HepG2 (cell line): ENCODE data around the gene APOA1. TPM values are rescaled to one million over a fixed set of nuclear protein-coding genes. Genes with fewer than 3 reads are reported as not detected.

Source experiments
- ATAC-seq: fragments of 200-7000 bp; cut with Tn5 transposase; 3 replicates; pipeline ENCODE4 v1.9.1; 2020; ENCODE audit warnings: mild to moderate bottlenecking, moderate library complexity
- BruUV-seq: library from RNA; stranded (reverse); fragments of 400-500 nt; replicated peaks from 2 replicates; lab custom pipeline; 2021; lab: Mats Ljungman, UMichigan
- CTCF ChIA-PET: fragments of 300-600 bp; formaldehyde crosslinking; extraction: SDS; loops from one replicate; lab custom pipeline; 2021; ENCODE audit warnings: low total read pairs, inconsistent platforms, low intra/inter-chr PET ratio; lab: Yijun Ruan, JAX
- POLR2A ChIA-PET: fragments of 350-600 bp; sonication (Branson Sonifier 250); formaldehyde crosslinking; loops from one replicate; lab custom pipeline; 2020; ENCODE audit warnings: antibody characterized with exemption, inconsistent platforms; lab: Yijun Ruan, JAX
- DNase-seq: peaks from one replicate; pipeline ENCODE4 v3.0.0-alpha.2; 2015; ENCODE audit warnings: low spot score
- FAIRE-seq: peaks from 3 replicates; lab custom pipeline; 2011; peaks lifted over from hg19 to GRCh38; lab: Jason Lieb, UNC
- H2AFZ ChIP-seq: one replicate; pipeline ENCODE4 v1.6.1; 2011; ENCODE audit warnings: low read length, inconsistent platforms
- H3K27ac ChIP-seq: fragments of 300-600 bp; 3 replicates; pipeline ENCODE4 v1.8.0; 2011; ENCODE audit warnings: mixed run types, mild to moderate bottlenecking, mixed read lengths, low read length, inconsistent platforms; ENCODE audit not compliant: insufficient read depth; ENCODE audit errors: extremely low read length
- H3K27me3 ChIP-seq, 2 experiments: fragments of 200-600 bp in 1 of 2; 2 replicates in 1 of 2; 3 replicates in 1 of 2; pipeline versions ENCODE4 v1.6.0 to v1.8.0; 2011; ENCODE audit warnings: low read length in 2 of 2, mild to moderate bottlenecking in 2 of 2, moderate library complexity in 2 of 2, inconsistent platforms in 1 of 2; ENCODE audit not compliant: insufficient read depth in 2 of 2, control insufficient read depth in 1 of 2
- H3K36me3 ChIP-seq, 2 experiments: fragments of 200-600 bp in 1 of 2; replicated peaks in 1 of 2; 2 replicates in 1 of 2; 3 replicates in 1 of 2; pipeline versions ENCODE4 v1.5.1 to v1.8.0; 2011; ENCODE audit warnings: low read length in 2 of 2, inconsistent platforms in 1 of 2; ENCODE audit not compliant: insufficient read depth in 2 of 2, control insufficient read depth in 1 of 2
- H3K4me1 ChIP-seq: 2 replicates; pipeline ENCODE4 v1.5.1; 2012; ENCODE audit warnings: low read length, inconsistent platforms; ENCODE audit not compliant: insufficient read depth
- H3K4me2 ChIP-seq: 2 replicates; pipeline ENCODE4 v1.6.0; 2011; ENCODE audit warnings: low read depth, low read length, inconsistent platforms
- H3K4me3 ChIP-seq, 3 experiments: fragments of 200-600 bp in 1 of 3; sonication (generic), shearing (Covaris generic) in 1 of 3; replicated peaks in 1 of 3; 2 replicates each; pipeline ENCODE4 v1.5.1; 2011 to 2016; ENCODE audit warnings: low read length in 3 of 3, inconsistent platforms in 2 of 3, low read depth in 2 of 3, mild to moderate bottlenecking in 2 of 3, control low read depth in 1 of 3, mixed read lengths in 1 of 3; ENCODE audit not compliant: insufficient read depth in 1 of 3
- H3K79me2 ChIP-seq: one replicate; pipeline ENCODE4 v1.6.1; 2011; ENCODE audit warnings: low read length, inconsistent platforms; ENCODE audit not compliant: insufficient read depth
- H3K9ac ChIP-seq: 2 replicates; pipeline ENCODE4 v1.6.0; 2011; ENCODE audit warnings: mild to moderate bottlenecking, low read depth, low read length, inconsistent platforms; ENCODE audit not compliant: insufficient read depth
- H3K9me3 ChIP-seq: 2 replicates; pipeline ENCODE4 v1.5.1; 2012; ENCODE audit warnings: mild to moderate bottlenecking, low read length
- H4K20me1 ChIP-seq: 2 replicates; pipeline ENCODE4 v1.6.0; 2011; ENCODE audit warnings: inconsistent platforms, mild to moderate bottlenecking, low read length, moderate library complexity; ENCODE audit not compliant: insufficient read depth
- CC2D1A ChIP-seq: sonication (generic); formaldehyde crosslinking; IDR thresholded peaks from 2 replicates; pipeline ENCODE4 v1.8.1; 2023; ENCODE audit warnings: mild to moderate bottlenecking, missing genetic modification reagents
- DNMT3B ChIP-seq: conservative IDR thresholded peaks from 2 replicates; pipeline ENCODE4 v1.6.1; 2016; ENCODE audit warnings: missing biosample characterization, control low read depth
- MBNL3 ChIP-seq: fragments of 250-450 bp; sonication (Bioruptor Pico); conservative IDR thresholded peaks from 2 replicates; pipeline ENCODE4 v1.8.0; 2022; ENCODE audit warnings: mild to moderate bottlenecking, inconsistent platforms
- MLX ChIP-seq: IDR thresholded peaks from 2 replicates; pipeline ENCODE4 v1.6.1; 2016
- POGK ChIP-seq: sonication (generic); formaldehyde crosslinking; conservative IDR thresholded peaks from 2 replicates; pipeline ENCODE4 v1.8.0; 2022; ENCODE audit warnings: mild to moderate bottlenecking, moderate library complexity, missing genetic modification reagents
- ZNF18 ChIP-seq: sonication (generic); formaldehyde crosslinking; IDR thresholded peaks from 2 replicates; pipeline ENCODE4 v1.8.0; 2022; ENCODE audit warnings: mild to moderate bottlenecking, missing genetic modification reagents; ENCODE audit not compliant: insufficient replicate concordance
- ZNF468 ChIP-seq: sonication (generic); formaldehyde crosslinking; IDR thresholded peaks from 2 replicates; pipeline ENCODE4 v1.8.0; 2022; ENCODE audit warnings: mild to moderate bottlenecking, moderate library complexity, missing genetic modification reagents
- ZNF652 ChIP-seq: IDR thresholded peaks from 2 replicates; pipeline ENCODE4 v1.6.1; 2016; ENCODE audit warnings: low read depth, borderline replicate concordance
- WGBS: methylation state at CpG from one replicate; pipeline ENCODE4 v1.1.6; 2017; ENCODE audit warnings: low lambda C conversion rate; 5-methylcytosine and 5-hydroxymethylcytosine counted together
- in situ Hi-C: cut with HindIII; loops from 2 replicates; pipeline ENCODE4 v1.10.0; 2017; ENCODE audit warnings: low pct_unique_long_range_greater_than_20kb; ENCODE audit not compliant: extremely low pct_ligation_motif_present
- intact Hi-C: fragments of 100-400 bp; cut with micrococcal nuclease; formaldehyde crosslinking; loops from one replicate; pipeline ENCODE4 v1.10.0; 2022; ENCODE audit not compliant: unreplicated experiment
- polyA plus RNA-seq, 8 experiments: library from polyadenylated mRNA; depleted of rRNA in 3 of 8; stranded (reverse) in 7 of 8; unstranded in 1 of 8; fragments of >200 nt; fragmentation: Illumina TruSeq in 4 of 8; extraction: Trizol in 4 of 8; gene quantifications; 2 replicates each; pipeline versions ENCODE4 v1.2.1 to v1.2.3, GENCODE V29; 2011 to 2016; ENCODE audit warnings: low read depth in 4 of 8, missing spikeins in 1 of 8, mixed read lengths in 1 of 8; ENCODE audit not compliant: insufficient read depth in 1 of 8
- total RNA-seq, 5 experiments: library from RNA; depleted of rRNA; stranded (reverse); fragments of >200 nt; fragmentation: Illumina TruSeq; extraction: Trizol; gene quantifications; 2 replicates each; pipeline ENCODE4 v1.2.3, GENCODE V29; 2016; ENCODE audit warnings: low read depth in 1 of 5

Gene APOA1
- total and polyA plus RNA-seq, 2 of the 13 experiments (the other 11 are each of a cell fraction or from before 2014, with no cell fraction given) = 1,973 to 5,485 TPM

DNA sequence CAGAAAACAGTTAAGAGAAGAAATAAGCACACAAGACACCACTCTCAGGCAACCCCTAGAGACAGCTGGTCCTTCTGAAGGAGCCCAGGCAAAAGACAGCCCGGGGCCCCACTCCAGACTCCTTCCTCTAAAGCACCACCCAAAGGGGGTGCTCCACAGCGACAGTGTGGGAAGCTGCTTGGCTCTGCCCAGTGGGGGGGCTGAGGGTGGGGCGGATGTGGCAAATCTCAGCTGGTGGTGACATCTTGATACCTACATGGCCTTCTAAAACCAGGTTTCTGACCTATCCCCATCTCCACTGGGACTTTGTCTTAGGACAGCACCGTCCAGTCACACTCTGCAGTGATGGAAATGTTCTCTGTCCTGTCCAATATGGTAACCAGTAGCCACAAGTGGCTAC, 10.2 kb upstream of the APOA1 start:
- TF ChIP-seq ZNF652 (CRISPR knock-in tag) = no peak
- no peak for TF ChIP-seq MBNL3
- POLR2A ChIA-PET = no interaction called here
- Histone ChIP-seq H3K4me1 (peaks cover 15% of the 10 kb centered on the region), H4K20me1 (no peaks in the 10 kb centered on the region), H2AFZ (no peak overlapping the region), H3K27me3 (no peaks in the 10 kb centered on the region), H3K27ac (no peak overlapping the region), H3K79me2 (no peaks in the 10 kb centered on the region), H3K4me2 (no peak overlapping the region), H3K36me3 (peaks cover 23 to 48% of the 10 kb centered on the region in 2 experiments), H3K9ac (no peak overlapping the region), H3K4me3 (no peak overlapping the region), H3K9me3 (no peaks in the 10 kb centered on the region)
- in situ Hi-C loops = no loop called here
- WGBS = 95% methylated on average over 4 of the region's 4 CpGs
- FAIRE-seq = no peak
- BruUV-seq = no TSS peak
- ATAC-seq = no peak
- intact Hi-C loops = no loop called here
- CTCF ChIA-PET = no interaction called here
- no peak for DNase-seq

DNA sequence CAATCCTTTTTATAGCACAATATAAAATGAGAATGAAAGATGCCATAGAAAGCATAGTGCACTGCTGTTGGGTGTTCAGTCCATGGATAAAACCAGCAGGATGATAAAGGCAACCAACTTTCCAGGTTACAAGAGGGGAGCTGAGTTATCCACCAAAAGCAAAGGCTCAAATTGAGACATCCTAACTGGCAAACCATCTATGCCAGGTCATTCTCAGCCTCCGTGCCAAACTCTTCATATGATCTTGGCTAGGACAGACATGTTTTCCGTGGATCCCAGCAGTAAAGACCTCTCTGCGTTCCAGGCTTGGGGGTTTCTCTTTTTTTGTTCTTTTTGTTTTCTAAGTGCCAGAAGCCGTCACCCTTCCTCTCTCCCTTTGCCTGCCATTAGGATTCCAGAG, 7.3 kb upstream of the APOA1 start:
- ChIA-PET POLR2A (interaction anchor here (1.5 to 2.3 kb wide), 2 partner anchors 8 to 15 kb away, joined by 7 to 9 read pairs; partner anchors contain the start of genes APOA1 and APOC3), CTCF (no interaction called here)
- intact Hi-C loops = no loop called here
- H3K4me1 ChIP-seq = peaks cover 44% of the 10 kb centered on the region
- no peak for ATAC-seq
- peaks cover 23 to 47% of the 10 kb centered on the region in 2 experiments for H3K36me3 ChIP-seq
- in situ Hi-C loops = no loop called here
- H3K9me3 ChIP-seq = no peaks in the 10 kb centered on the region
- H4K20me1 ChIP-seq = no peaks in the 10 kb centered on the region
- H3K79me2 ChIP-seq = no peaks in the 10 kb centered on the region
- no TSS peak for BruUV-seq
- H3K27me3 ChIP-seq = no peaks in the 10 kb centered on the region
- H3K9ac ChIP-seq = no peak overlapping the region
- no peak overlapping the region for H3K27ac ChIP-seq
- no peak for DNase-seq
- no peak overlapping the region for H3K4me2 ChIP-seq
- 98% methylated on average over 4 of the region's 4 CpGs for WGBS
- H2AFZ ChIP-seq = no peak overlapping the region
- no peak overlapping the region for H3K4me3 ChIP-seq
- FAIRE-seq = no peak
- TF ChIP-seq CC2D1A (CRISPR knock-in tag) (no peak), ZNF18 (CRISPR knock-in tag) (no peak), DNMT3B (CRISPR knock-in tag) (no peak), MLX (CRISPR knock-in tag) (no peak), POGK (CRISPR knock-in tag) (no peak), ZNF468 (CRISPR knock-in tag) (no peak)
